Measurements from ENCODE around the gene JAG1.
"Not testable (repeated sequence)": the region's sequence is repeated elsewhere in the genome, so short reads cannot be mapped to it uniquely, and the experiment has no call there.

JAG1 gene

DNA sequence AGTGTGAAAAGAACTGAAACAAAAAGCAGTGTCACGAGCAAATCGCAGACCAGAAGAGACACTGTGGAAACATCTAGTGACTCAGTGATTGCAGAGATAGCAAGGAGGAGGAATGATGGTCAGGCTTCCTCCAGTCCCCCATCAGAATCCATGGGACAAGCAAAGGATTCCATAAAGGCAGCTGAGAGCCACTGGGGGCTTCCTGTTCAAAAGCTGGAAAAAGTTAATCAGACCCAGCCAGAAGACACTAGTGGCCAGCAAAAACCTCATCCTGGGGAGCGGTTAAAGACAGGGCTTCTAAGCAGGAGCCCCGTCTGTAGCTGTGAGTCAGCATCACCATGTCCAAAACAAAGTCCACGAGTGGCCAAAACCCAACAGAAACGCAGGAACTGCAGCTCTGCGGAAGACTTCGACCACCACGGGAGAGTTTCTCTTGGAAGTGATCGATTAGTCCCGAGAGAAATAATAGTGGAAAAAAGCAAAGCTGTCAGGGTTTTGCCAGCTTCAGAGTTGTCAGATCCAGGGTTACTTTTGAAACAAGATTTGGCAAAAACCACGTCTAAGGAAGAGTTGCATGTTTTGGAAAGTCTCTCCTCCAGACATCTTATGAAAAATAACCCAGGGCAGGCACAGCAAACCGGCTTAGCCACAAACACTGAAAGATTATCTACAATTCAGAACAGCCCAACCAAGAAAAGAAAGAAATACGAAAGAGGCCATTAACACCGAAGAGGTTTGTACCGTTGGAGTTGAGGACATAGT, 51.0 kb downstream of the JAG1 start:
- ChIA-PET POLR2A (interaction anchor here (1.1 kb wide), 2 partner anchors 13 to 18 kb away, joined by 3 read pairs; no protein-coding TSS in a partner anchor), CTCF (interaction anchor here (1.0 to 1.6 kb wide), 5 partner anchors 14 to 582 kb away, joined by 3 to 4 read pairs (median 3); no protein-coding TSS in a partner anchor)
- H3K4me3 ChIP-seq (ENCODE audit: low read depth, low read length): no peak overlapping the region
- no peak for TF ChIP-seq CTCF (IDR thresholded peaks at IDR 0.05; ENCODE audit: insufficient read depth, low read length, missing control alignments)
- DNase-seq (ENCODE audit: low read depth, low spot score): no peak

GRCh38 chr20:10621149-10621548, 52.6 kb downstream of the JAG1 start:
- ChIA-PET CTCF (interaction anchor here (0.9 to 1.7 kb wide), 4 partner anchors 10 to 17 kb away, joined by 3 to 7 read pairs (median 4); no protein-coding TSS in a partner anchor), POLR2A (no interaction called here)
- TF ChIP-seq CTCF (IDR thresholded peaks at IDR 0.05; ENCODE audit: insufficient read depth, low read length, missing control alignments): no peak
- no peak overlapping the region for H3K4me3 ChIP-seq (ENCODE audit: low read depth, low read length)
- no peak for DNase-seq (ENCODE audit: low read depth, low spot score)

- POLR2A ChIA-PET: no interaction called here
- CTCF ChIA-PET: interaction anchor here (0.8 to 2.0 kb wide), 2 partner anchors 8 to 52 kb away, joined by 5 read pairs; no protein-coding TSS in a partner anchor
- no peak overlapping the region for H3K4me3 ChIP-seq (ENCODE audit: low read depth, low read length)
- no peak for TF ChIP-seq CTCF (IDR thresholded peaks at IDR 0.05; ENCODE audit: insufficient read depth, low read length, missing control alignments)
- peak; percentile 88 for DNase-seq (ENCODE audit: low read depth, low spot score)
These were observed 54.4 kb downstream of the JAG1 start for GRCh38 chr20:10619427-10619826.

GRCh38 chr20:10618611-10619245, 55.1 kb downstream of the JAG1 start:
- ChIA-PET POLR2A (no interaction called here), CTCF (interaction anchor here (1.5 to 2.0 kb wide), 2 partner anchors 10 to 53 kb away, joined by 5 to 6 read pairs; no protein-coding TSS in a partner anchor)
- no peak for TF ChIP-seq CTCF (IDR thresholded peaks at IDR 0.05; ENCODE audit: insufficient read depth, low read length, missing control alignments)
- H3K4me3 ChIP-seq (ENCODE audit: low read depth, low read length): no peak overlapping the region
- DNase-seq (ENCODE audit: low read depth, low spot score): no peak

GRCh38 chr20:10617549-10618133, 56.2 kb downstream of the JAG1 start:
- CTCF ChIA-PET: interaction anchor here (1.5 to 2.0 kb wide), 2 partner anchors 9 to 54 kb away, joined by 5 to 6 read pairs; no protein-coding TSS in a partner anchor
- POLR2A ChIA-PET; DNase-seq (ENCODE audit: low read depth, low spot score); H3K4me3 ChIP-seq (ENCODE audit: low read depth, low read length): not testable (repeated sequence)

DNA sequence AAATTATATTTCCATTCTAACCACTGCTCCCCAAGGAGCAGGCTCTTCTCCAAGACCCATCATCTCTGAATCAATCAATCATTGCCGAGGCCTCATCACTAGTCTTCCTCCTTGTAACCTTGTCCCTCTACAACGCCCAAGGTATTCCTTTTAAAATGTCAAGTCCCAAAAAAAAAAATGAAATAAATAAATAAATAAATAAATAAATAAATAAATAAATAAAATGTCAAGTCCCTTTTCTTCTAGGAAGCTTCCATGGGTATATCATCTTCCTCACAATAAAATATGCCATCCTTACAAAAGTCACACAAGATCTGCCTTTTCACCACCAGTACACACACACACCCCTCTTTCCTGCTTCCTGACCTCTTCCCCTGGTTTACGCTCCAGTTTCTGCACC, 57.6 kb downstream of the JAG1 start:
- no peak overlapping the region for H3K4me3 ChIP-seq (ENCODE audit: low read depth, low read length)
- no peak for TF ChIP-seq CTCF (IDR thresholded peaks at IDR 0.05; ENCODE audit: insufficient read depth, low read length, missing control alignments)
- ChIA-PET CTCF (no interaction called here), POLR2A (no interaction called here)
- DNase-seq (ENCODE audit: low read depth, low spot score): no peak

Measured in AG04449 (cell line).